NCI-H82 treated with DMSO at 0.1 percent for 48 hours (cell line): ENCODE data around the gene KRTAP10-3.

Experiments used
- DNase-seq: peaks from one replicate; lab custom pipeline; 2025; ENCODE audit not compliant: unreplicated experiment; lab: John Stamatoyannopoulos, UW

The KRTAP10-3 gene

DNA sequence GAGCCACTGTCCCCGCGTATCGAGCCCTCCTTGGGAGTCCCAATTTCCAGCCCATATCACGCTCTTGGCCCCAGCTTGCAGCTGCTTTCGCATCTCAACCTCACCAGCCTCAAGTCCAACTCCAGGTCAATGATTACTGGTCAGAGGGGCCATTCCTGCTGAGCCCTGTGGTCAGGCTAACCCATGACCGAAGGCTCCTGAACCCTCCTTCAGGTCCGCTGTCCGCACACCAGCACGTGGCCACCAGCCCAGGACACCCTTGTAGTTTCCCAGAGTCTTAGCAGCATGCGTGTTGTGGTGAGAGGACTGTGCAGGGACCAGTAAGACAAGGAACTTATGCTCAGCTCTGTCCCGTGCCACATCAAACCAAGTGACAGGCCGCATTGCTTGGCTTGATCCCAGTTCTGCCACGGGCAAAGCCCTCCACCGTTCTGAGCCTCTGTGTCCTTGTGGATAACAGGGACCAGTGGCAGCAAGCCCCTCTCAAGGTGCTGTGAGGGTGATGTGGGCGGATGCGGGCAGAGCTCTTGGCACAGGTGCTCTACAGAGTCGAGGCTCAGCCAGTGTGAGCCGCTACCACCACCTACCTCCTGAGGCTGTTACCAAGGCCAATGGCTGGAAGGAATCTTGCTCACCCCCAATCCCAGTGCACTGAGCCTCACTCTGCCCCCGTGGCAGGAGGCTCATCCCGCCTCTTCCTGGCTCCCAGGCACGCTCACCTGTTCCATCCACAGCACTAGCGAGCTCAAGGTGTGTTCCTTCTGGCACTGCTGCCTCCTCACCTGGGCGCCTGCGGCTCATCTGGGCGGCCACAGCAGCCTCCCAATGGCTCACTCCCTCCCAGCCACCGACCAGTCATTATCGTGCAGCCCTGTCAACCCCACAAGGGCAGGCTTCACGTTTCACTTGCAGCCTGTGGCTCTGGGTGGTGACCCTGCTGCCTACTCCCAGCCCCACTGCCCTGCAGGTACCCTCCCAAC lies 39.0 kb downstream of the KRTAP10-3 start:
- no peak for DNase-seq

DNA sequence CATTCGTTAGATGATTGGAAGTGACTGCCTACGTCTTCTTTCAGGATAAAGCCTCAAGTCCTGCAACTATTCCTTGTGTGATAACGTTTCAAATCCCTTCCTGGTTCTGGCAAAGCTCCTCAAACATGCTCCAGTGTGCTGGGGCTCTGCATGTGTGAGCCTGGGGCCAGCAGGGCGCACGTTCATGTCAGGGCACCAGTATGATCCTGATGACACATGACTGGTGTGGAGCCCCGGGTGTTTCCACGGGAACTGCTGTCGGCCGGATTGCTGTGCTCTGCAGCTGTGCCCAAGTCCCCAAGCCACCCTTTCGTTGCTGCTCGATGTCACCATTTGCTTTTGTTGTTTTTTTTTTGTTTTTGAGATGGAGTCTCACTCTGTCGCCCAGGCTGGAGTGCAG lies 39.9 kb downstream of the KRTAP10-3 start:
- DNase-seq = no peak

DNA sequence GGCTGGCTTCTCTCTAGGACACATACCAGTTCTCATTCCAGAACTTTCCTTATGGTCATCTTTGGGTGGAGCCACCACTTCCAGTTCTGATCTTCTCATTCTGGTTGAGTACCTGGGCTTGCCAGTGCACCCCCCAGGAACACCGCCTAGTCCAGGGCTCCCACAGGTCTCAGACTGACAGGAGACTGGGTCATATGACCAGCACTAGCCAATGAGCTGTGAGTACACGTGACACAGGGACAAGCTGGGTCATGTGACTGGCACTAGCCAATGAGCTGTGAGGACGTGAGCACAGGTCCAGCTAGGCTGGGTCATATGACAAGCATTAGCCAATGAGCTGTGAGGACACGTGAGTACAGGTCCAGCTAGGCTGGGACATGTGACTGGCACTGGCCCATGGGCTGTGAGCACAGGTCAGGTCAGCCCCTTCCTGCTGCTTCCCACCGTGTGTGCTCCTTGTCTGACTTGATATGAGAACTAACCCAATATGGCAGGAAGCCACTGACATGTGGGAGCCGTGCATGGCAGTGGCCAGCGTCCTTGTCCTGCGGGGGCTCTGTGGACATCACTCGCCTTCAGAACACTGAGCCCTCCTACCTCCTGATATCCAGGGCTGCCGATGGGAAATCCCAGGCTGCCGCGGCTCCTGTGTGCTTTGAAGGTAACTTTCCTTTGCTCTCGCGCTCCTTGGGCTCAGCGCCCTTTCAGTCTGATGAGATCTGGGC lies 41.3 kb downstream of the KRTAP10-3 start:
- DNase-seq = peak; percentile 79

DNA sequence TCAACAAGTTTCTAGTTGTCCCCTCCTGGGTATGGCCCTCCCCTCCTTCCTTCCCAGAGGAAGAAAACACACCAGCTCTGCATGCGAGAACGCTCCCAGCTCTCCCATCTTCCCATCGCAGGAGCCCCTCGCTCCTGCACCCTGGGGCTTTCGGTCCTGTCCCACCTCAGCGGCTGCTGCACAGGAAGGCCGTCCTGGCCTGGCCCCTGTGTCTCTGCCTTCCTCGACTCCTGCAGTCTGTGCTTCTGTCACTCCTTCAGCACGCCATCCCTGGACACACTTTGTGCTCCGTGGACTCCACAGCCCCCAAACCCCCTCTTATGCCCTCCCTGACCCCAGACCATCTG lies 41.8 kb downstream of the KRTAP10-3 start:
- no peak for DNase-seq

DNA sequence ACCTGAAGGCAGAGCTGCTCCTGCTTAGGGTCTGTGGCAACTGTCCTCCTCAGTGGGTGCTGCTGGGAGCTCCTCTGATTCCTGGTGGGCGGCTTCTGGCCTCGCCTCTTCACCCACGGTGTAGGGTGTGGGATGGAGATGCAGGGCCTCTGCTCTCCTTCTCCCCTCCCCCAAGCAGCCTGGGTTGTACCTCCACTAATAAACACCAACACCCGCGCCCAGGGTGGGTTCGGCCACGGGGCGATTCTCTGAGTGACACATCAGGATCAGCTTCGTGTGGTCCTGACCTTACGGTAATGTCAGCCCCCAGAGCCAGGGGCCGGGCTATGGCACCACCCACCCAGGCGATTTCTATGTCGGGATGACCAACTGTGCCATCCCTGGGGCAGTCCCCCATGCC lies 42.3 kb downstream of the KRTAP10-3 start:
- no peak for DNase-seq

DNA sequence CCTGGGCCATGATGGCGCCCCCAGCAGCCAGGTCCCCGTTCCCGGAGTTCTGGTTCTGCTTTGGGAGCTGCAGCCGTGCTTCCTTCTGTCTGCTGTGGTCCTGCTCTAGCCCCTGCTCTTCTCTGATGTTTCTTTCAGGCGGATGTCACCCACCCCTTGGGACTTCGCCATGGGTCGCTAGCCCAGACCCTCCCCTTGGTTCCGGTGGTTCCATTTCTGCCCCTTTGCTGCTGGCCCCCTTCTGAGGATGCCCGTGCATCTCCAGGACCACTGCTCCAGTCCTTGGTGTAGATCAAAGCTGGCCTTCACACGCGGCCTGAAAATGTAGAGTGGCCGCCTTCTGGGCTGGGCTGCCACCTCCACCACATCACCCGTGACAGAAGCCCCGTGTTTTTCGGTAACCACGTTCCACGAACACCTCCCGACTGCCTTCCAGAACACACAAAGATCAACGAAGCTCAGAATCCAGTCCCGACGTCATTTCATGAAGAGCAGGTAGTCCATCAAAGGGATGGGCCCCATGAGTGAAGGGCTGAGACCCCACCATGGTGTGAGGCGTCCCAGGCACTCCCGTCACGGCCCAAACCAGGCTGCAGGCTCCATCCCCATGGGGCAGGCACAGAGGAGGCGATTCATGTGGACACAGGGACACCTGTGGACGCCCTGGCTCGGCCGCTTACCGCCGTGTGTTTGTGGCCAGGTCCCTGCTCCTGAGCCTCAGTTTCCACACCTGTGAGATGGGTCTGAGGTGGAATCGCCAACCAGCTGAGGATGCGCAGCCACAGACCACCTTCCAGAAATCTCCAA lies 43.0 kb downstream of the KRTAP10-3 start:
- DNase-seq = no peak

DNA sequence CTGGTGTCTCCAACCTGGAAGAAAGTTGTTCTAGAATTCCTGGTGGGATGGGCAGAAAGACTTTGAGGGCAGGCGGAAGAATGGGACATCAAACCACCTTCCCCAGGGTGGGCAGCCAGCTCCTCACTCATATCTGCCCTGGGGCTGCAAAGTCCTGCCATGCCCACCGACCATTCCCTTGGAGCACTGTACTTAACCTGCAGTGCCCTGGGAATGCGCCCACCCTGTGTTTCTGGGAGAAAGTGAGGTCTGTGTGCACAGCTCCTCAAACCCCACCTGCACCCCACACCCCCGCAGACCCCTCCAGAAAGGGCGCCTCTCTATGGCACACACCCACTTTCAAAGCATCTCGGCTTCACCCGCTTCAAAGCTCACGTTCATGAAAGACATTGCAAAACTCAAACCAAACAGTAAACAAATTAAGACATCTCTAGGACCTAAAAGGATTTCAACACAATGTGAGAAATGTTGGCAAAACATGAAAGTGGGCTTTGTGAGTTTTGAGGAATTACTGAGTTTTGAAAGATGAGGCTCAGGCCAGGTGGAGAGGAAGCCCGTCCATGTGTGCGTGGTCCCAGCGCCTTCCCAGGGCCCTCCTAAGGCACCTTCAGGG lies 43.7 kb downstream of the KRTAP10-3 start:
- no peak for DNase-seq

DNA sequence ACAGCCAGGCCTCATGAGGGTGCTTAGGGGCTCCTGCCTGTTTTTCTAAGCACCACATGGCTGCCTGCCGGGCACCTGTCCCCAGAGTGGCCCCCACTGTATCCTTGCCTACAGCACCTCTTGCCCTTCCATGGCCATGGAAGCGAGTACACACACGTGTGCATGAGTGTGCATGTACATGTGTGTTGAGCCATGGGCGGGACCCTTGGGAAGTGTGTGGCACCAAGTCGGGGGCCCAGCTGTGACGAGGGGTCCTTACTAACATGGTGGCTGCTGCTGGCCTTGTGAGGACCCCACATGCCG lies 44.4 kb downstream of the KRTAP10-3 start:
- DNase-seq = no peak

DNA sequence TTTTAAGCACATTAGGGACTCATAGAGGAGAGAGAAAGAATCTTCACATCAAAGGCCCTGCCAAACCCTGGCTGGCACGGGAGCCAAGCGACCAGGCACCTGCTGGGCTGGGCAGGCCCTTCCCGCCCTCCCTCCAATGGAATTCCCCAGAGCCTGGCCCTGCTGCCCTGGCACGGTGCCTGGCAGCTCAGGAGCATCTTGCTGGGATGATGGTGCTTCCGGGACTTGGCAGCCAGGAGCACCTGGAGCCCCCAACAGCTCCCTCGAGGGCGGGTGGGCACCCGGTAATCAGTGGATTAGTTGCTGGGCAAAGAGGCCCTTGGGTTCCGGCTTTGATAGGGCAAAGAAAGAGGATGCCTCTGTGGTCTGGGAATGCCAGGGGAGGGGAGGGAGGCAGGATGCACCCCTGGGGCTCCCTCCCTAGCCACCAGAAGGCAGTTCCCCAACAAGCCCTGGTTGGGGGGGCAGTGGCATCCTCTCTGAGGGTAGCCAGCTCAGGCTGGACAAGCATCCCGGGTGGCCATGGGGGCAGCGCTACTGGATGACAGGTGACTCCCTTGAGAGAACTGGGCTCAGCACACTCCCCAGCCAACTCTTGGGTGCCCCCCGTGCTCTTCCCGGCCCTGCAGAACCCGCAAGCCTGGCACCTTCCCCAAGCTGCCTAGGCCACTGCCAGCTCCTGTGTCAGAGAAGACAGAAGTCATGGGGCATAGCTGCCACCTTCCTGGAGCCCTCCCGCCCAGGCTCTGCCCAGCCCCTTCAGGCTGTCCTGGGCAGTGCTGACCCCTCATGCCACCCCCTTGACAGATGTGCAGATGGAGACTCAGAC lies 45.0 kb downstream of the KRTAP10-3 start:
- DNase-seq = no peak

DNA sequence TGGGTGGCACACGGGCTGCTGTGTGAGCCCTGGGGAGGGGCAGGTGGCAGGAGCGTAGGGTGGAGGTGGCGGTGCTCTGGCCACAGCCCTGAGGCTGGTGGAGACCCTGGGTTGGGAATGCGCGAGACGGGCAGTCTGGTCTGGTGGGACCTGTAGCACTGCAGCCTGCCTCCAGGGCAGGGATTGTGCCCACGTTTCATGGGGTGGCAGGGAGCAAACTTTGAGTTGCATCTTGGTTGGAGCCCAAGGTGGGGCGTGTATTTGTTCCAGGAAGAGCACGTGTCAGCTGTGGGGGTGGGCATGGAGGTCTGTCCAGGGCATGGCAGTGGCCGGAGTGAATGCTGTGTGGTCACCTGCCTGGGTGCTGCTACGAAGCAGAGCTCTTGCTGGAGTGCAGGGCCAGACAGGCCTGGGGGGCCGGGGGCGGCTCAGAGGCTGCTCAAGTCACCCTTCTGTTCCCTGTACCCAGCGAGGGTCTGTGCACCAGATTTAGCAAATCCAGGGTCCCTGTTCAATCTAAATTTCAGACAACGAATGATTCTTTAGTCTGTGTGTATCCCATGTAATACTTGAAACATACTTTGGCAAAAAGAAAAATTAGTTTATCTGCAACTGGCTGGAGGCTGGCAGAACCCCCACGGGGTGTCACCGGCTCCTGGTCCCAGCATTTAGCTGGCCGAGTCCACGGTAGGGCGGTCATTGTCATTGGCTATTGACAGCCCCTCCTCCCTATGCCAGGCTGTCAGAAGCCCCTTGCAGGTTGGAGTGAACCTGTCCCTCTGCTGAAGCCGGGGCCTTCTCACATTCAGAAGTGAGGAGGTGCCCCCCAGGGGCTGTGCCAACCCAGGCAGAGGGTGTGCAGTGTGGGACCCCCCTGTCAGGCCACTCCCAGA lies 45.9 kb downstream of the KRTAP10-3 start:
- no peak for DNase-seq

DNA sequence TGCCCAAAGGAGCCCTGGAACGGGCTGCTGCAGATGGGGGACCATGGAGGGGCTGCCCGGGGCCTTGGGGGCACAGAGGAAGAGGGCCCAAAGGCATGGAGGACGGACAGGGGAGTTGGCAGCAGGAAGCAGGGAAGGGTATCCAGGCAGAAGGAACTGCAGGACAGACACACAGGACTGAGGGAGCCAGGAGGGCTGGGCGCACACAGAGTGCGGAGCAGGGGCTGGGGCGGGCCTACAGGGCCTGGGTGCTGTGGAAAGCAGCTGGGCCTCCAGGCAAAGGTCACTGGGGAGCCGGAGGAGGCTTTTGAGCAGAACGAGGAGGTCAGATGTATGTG lies 46.7 kb downstream of the KRTAP10-3 start:
- no peak for DNase-seq

DNA sequence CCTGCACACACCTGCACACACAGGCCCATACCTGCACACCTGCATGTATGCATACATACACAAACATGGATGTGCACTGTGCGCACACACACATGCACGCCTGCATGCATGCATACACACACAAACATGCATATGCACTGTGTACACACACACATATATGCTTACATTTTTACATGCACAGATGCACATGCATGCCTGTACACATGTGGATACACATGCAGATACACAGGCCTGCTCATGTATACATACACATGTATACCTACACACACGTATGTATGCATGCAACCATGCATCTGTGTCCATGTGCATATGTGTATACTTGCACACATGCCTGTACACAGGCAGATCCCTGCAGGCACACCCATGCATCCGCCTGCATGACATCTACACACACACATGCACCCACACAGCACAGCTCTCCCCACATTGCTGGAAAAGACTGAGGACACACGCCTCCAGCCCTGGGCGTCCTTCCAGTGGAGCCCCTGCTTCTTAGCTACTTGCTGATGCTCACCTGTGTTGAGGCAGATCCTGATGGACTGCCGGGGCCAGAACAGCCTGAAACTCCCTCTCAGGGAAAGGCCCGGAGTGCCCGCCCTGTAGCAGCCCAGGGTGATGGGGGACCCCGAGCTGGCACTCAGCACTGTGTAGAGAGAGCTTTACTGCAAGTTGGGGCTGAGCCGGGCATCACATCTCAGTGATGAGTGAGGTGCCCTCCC lies 47.2 kb downstream of the KRTAP10-3 start:
- DNase-seq = no peak

DNA sequence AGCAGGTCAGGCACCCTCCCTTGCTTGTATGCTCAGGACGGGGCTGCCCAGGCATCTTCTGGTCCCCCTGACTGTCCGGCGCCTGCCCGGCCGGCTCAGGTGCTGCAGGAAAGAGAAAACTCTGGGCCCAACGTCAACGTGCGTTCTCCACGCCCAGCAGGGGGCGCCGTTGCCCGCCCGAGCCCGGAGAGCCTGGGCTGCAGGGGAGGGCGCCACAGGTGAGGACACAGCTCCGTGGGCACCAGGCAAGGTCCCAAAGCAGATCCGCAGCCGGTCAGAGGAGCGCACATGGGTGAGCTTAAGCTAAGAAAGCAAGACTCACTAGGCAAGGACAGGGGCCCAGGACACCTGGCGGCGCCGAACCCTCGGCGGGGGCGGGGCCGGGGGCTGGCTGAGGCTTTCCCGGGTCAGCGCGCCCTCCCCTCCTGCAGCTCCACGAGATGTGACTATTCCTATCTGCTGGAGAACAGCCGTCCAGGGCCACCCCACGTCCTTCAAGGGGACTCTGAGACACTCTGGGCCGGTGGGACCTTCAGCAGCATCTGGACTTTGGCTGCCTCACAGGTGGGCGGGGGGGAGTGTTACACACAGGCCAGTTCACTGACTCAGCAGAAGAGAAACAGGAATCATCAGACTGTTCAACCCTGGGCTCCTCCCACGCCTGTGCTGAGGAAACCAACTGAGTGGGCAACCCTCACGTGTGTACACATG lies 47.9 kb downstream of the KRTAP10-3 start:
- no peak for DNase-seq

DNA sequence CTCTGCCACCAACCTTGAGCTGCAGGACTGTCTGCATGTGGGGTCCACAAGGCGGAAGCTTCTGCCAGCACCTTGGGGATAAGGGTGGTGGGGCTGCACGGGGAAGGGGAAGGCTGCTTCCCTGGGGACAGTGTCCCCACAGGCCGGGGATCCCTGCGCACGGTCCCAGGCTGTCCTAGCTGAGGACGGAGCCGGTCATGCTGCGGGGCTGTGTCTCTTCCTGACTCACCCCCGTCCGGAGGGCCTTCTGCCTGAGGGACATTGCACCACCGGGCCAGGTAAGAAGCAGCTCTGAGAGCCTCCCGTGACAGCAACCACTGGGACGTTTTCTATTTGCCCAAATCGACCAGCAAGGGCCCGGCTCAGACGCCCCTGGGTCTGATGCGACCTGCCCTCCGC lies 48.5 kb downstream of the KRTAP10-3 start:
- no peak for DNase-seq

DNA sequence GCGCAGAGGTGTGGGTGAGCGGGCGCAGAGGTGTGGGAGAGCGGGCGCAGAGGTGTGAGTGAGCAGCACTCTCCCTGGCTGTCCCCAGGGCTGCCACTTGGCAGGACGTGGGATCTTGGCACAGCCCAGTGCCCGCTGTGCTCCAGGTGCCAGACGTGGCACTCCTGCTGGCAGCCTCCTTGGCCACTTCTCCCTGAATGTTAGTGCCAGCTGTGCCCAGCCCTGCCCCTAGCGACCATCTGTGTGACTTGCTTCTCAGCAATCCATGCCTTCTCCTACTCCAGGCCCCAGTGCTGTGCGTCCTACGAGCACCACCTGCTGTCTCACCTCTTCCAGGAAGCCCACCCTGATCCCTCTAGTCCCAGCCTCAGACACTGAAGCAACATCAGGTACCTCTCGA lies 49.1 kb downstream of the KRTAP10-3 start:
- DNase-seq = no peak

DNA sequence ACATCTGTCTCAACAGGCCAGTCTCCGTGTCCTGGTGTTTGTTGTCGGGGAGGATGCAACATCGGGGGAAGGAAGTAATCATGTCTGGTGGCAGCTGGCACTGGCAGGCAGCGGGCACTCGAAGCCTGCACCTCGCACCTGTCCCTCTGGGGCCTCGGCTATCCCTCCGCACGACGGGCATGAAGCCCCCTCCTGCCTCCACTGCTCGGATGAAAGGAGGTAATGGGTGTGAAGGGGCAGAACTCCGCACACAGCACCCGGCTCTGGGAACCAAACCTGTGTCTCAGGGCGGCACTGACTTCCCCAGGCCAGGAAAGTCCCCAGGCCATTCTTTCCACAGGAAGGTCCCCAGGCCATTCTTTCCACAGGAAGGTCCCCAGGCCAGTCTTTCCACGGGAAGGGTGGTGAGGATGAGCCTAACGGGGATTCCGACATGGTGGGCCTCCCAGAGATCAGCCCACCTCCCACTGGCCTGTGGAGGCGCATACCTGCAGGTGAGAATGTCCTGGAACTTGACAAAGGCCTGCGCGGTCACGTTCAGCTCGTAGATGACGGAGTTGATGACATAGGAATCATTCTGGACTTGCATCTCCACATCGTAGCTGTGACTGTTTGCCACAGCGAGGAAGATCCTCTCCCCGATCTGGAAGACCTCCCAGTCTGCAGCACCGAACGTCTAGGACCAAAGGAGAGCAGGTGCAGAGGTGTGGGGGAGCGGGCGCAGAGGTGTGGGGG lies 49.7 kb downstream of the KRTAP10-3 start:
- DNase-seq = no peak

DNA sequence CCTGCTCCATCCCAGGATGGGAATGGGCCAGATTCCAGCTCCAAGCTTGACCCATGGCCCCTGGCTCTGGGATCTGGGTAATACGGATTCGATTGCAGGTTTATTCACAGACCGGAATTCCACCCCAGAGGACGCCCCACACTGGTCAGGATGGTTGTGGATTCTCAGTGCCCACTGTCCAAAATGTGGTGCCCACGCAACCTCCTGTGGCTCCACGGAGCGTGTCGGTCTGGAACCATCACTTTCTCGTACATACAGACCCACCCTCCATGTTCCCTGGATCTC lies 50.2 kb downstream of the KRTAP10-3 start:
- no peak for DNase-seq
